ENCODE measurements around the gene FAM163B. TPM values are rescaled to one million over a fixed set of nuclear protein-coding genes. Genes with fewer than 3 reads are reported as not detected.
"Not testable (repeated sequence)": the region's sequence is repeated elsewhere in the genome, so short reads cannot be mapped to it uniquely, and the experiment has no call there.

FAM163B gene
- total RNA-seq, 1 experiment from 2014 or later = not detected

- Histone ChIP-seq H3K4me3 (ENCODE audit: low read depth, low read length) (no peak overlapping the region), H3K36me3 (ENCODE audit: control insufficient read depth, insufficient read depth, low read length) (no peaks in the 10 kb centered on the region), H3K27me3 (replicated peaks; ENCODE audit: control insufficient read depth, insufficient read depth, low read length) (no peaks in the 10 kb centered on the region), H3K4me1 (no peaks in the 10 kb centered on the region), H3K9me3 (peaks cover 10% of the 10 kb centered on the region)
- no peak for DNase-seq
- Mint-ChIP-seq H3K9me3 (ENCODE audit: unreplicated experiment) (peaks cover 16% of the 10 kb centered on the region), H3K4me1 (ENCODE audit: low read depth, unreplicated experiment) (no peaks in the 10 kb centered on the region), H3K27me3 (ENCODE audit: insufficient read depth, unreplicated experiment) (peaks cover 12% of the 10 kb centered on the region), H3K27ac (ENCODE audit: unreplicated experiment) (no peak overlapping the region), H3K4me3 (ENCODE audit: unreplicated experiment) (no peak overlapping the region), H3K36me3 (ENCODE audit: insufficient read depth, unreplicated experiment) (no peaks in the 10 kb centered on the region)
- ChIA-PET POLR2A (no interaction called here), CTCF (no interaction called here)
- no TSS peak for BruUV-seq (replicated peaks)
- intact Hi-C loops (cut with micrococcal nuclease; ENCODE audit: unreplicated experiment) = no loop called here
- TF ChIP-seq, protein P1, sequence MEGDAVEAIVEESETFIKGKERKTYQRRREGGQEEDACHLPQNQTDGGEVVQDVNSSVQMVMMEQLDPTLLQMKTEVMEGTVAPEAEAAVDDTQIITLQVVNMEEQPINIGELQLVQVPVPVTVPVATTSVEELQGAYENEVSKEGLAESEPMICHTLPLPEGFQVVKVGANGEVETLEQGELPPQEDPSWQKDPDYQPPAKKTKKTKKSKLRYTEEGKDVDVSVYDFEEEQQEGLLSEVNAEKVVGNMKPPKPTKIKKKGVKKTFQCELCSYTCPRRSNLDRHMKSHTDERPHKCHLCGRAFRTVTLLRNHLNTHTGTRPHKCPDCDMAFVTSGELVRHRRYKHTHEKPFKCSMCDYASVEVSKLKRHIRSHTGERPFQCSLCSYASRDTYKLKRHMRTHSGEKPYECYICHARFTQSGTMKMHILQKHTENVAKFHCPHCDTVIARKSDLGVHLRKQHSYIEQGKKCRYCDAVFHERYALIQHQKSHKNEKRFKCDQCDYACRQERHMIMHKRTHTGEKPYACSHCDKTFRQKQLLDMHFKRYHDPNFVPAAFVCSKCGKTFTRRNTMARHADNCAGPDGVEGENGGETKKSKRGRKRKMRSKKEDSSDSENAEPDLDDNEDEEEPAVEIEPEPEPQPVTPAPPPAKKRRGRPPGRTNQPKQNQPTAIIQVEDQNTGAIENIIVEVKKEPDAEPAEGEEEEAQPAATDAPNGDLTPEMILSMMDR (IDR thresholded peaks at IDR 0.05; ENCODE audit: insufficient read depth in 1 of 2, low read depth in 1 of 2, low read length in 1 of 2, severe bottlenecking in 1 of 2, unreplicated experiment in 1 of 2) = no peak
These were observed 20.3 kb upstream of the FAM163B start for GRCh38 chr9:133629221-133630110.

GRCh38 chr9:133628766-133629165 is 19.6 kb upstream of the FAM163B start:
- intact Hi-C loops (cut with micrococcal nuclease; ENCODE audit: unreplicated experiment) = no loop called here
- no TSS peak for BruUV-seq (replicated peaks)
- DNase-seq = no peak
- Mint-ChIP-seq H3K27me3 (ENCODE audit: insufficient read depth, unreplicated experiment) (peaks cover 10% of the 10 kb centered on the region), H3K36me3 (ENCODE audit: insufficient read depth, unreplicated experiment) (no peaks in the 10 kb centered on the region), H3K4me1 (ENCODE audit: low read depth, unreplicated experiment) (no peaks in the 10 kb centered on the region), H3K4me3 (ENCODE audit: unreplicated experiment) (no peak overlapping the region), H3K27ac (ENCODE audit: unreplicated experiment) (no peak overlapping the region), H3K9me3 (ENCODE audit: unreplicated experiment) (peaks cover 16% of the 10 kb centered on the region)
- Histone ChIP-seq H3K4me1 (no peaks in the 10 kb centered on the region), H3K9me3 (peaks cover 10% of the 10 kb centered on the region), H3K27me3 (replicated peaks; ENCODE audit: control insufficient read depth, insufficient read depth, low read length) (no peaks in the 10 kb centered on the region), H3K36me3 (ENCODE audit: control insufficient read depth, insufficient read depth, low read length) (no peaks in the 10 kb centered on the region), H3K4me3 (ENCODE audit: low read depth, low read length) (no peak overlapping the region)
- ChIA-PET POLR2A (no interaction called here), CTCF (no interaction called here)
- TF ChIP-seq, protein P1 (IDR thresholded peaks at IDR 0.05; ENCODE audit: insufficient read depth in 1 of 2, low read depth in 1 of 2, low read length in 1 of 2, severe bottlenecking in 1 of 2, unreplicated experiment in 1 of 2) = no peak

DNA sequence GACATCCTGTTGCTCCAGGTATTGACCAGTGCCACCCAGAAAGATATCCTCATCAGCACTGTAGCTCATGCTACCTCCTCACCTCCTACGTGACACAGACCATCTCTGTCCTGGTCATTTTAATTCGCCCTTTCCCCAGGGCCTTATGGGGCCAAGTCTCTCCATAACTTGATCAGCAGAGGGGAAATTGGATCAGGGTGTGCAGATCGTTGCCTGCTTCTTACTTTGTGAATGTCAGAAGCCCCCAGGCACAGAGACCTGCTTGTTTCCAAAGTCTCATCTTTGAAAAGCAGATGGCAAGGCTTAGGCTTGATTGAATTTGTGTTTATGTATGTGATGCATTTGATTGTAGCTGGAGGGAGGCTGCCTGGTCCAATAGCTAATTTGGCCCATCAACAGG is 18.2 kb upstream of the FAM163B start:
- Histone ChIP-seq H3K27me3 (replicated peaks; ENCODE audit: control insufficient read depth, insufficient read depth, low read length) (no peaks in the 10 kb centered on the region), H3K4me1 (no peaks in the 10 kb centered on the region), H3K36me3 (ENCODE audit: control insufficient read depth, insufficient read depth, low read length) (no peaks in the 10 kb centered on the region), H3K9me3 (peaks cover 10% of the 10 kb centered on the region), H3K4me3 (ENCODE audit: low read depth, low read length) (no peak overlapping the region)
- Mint-ChIP-seq H3K9me3 (ENCODE audit: unreplicated experiment) (peaks cover 16% of the 10 kb centered on the region), H3K27ac (ENCODE audit: unreplicated experiment) (no peak overlapping the region), H3K27me3 (ENCODE audit: insufficient read depth, unreplicated experiment) (peaks cover 7% of the 10 kb centered on the region), H3K4me3 (ENCODE audit: unreplicated experiment) (no peak overlapping the region), H3K36me3 (ENCODE audit: insufficient read depth, unreplicated experiment) (no peaks in the 10 kb centered on the region), H3K4me1 (ENCODE audit: low read depth, unreplicated experiment) (no peaks in the 10 kb centered on the region)
- TF ChIP-seq, protein P1 (IDR thresholded peaks at IDR 0.05; ENCODE audit: insufficient read depth in 1 of 2, low read depth in 1 of 2, low read length in 1 of 2, severe bottlenecking in 1 of 2, unreplicated experiment in 1 of 2) = no peak
- no TSS peak for BruUV-seq (replicated peaks)
- ChIA-PET CTCF (no interaction called here), POLR2A (no interaction called here)
- no peak for DNase-seq
- intact Hi-C loops (cut with micrococcal nuclease; ENCODE audit: unreplicated experiment) = no loop called here

- DNase-seq; CTCF ChIA-PET; POLR2A ChIA-PET; H3K36me3 ChIP-seq (ENCODE audit: control insufficient read depth, insufficient read depth, low read length); H3K4me3 ChIP-seq (ENCODE audit: low read depth, low read length); BruUV-seq (replicated peaks); intact Hi-C loops (cut with micrococcal nuclease; ENCODE audit: unreplicated experiment); H3K4me3 Mint-ChIP-seq (ENCODE audit: unreplicated experiment); H3K4me1 Mint-ChIP-seq (ENCODE audit: low read depth, unreplicated experiment); H3K4me1 ChIP-seq; H3K27me3 ChIP-seq (replicated peaks; ENCODE audit: control insufficient read depth, insufficient read depth, low read length); H3K36me3 Mint-ChIP-seq (ENCODE audit: insufficient read depth, unreplicated experiment); H3K27ac Mint-ChIP-seq (ENCODE audit: unreplicated experiment): not testable (repeated sequence)
- H3K9me3 ChIP-seq = peaks cover 10% of the 10 kb centered on the region
- H3K27me3 Mint-ChIP-seq (ENCODE audit: insufficient read depth, unreplicated experiment) = peaks cover 15% of the 10 kb centered on the region
- peaks cover 16% of the 10 kb centered on the region for H3K9me3 Mint-ChIP-seq (ENCODE audit: unreplicated experiment)
These were observed 16.8 kb upstream of the FAM163B start for GRCh38 chr9:133626008-133626407.
